GM23338 (cell line): ENCODE results near the gene S100A12.

ENCODE experiments used
- CTCF ChIP-seq, 2 experiments: fragments of 200-600 bp in 1 of 2; sonication (generic) in 1 of 2; conservative IDR thresholded peaks; 2 replicates each; pipeline versions ENCODE4 v1.5.1 to v1.6.1; 2016 to 2017; ENCODE audit warnings: antibody characterized with exemption in 2 of 2, low read depth in 2 of 2, mild to moderate bottlenecking in 2 of 2, moderate library complexity in 1 of 2
- EZH2 ChIP-seq: fragments of 200-600 bp; sonication (generic); IDR thresholded peaks from one replicate; pipeline ENCODE4 v1.8.0; 2017; ENCODE audit warnings: antibody characterized with exemption, mild to moderate bottlenecking, low read depth; ENCODE audit not compliant: unreplicated experiment
- POLR2AphosphoS5 ChIP-seq: IDR thresholded peaks from 2 replicates; pipeline ENCODE4 v1.6.1; 2016; ENCODE audit warnings: antibody characterized with exemption, low read depth
- REST ChIP-seq: IDR thresholded peaks from one replicate; pipeline ENCODE4 v1.6.1; 2018; ENCODE audit warnings: antibody characterized with exemption; ENCODE audit not compliant: unreplicated experiment

GRCh38 chr1:153365696-153366095 is 9.7 kb downstream of the S100A12 start:
- TF ChIP-seq CTCF (conservative IDR thresholded peaks at IDR 0.05; ENCODE audit: low read depth in 2 of 2) (no peak), REST (no peak), EZH2 (no peak), POLR2AphosphoS5 (no peak)
